NCI-H345 treated with DMSO at 0.1 percent for 48 hours (cell line): ENCODE measurements around the gene GALNTL6.
"Not testable (repeated sequence)": the region's sequence is repeated elsewhere in the genome, so short reads cannot be mapped to it uniquely, and the experiment has no call there.

Experiments used
- DNase-seq: peaks from one replicate; lab custom pipeline; 2025; ENCODE audit not compliant: unreplicated experiment; lab: John Stamatoyannopoulos, UW

The GALNTL6 gene

DNA sequence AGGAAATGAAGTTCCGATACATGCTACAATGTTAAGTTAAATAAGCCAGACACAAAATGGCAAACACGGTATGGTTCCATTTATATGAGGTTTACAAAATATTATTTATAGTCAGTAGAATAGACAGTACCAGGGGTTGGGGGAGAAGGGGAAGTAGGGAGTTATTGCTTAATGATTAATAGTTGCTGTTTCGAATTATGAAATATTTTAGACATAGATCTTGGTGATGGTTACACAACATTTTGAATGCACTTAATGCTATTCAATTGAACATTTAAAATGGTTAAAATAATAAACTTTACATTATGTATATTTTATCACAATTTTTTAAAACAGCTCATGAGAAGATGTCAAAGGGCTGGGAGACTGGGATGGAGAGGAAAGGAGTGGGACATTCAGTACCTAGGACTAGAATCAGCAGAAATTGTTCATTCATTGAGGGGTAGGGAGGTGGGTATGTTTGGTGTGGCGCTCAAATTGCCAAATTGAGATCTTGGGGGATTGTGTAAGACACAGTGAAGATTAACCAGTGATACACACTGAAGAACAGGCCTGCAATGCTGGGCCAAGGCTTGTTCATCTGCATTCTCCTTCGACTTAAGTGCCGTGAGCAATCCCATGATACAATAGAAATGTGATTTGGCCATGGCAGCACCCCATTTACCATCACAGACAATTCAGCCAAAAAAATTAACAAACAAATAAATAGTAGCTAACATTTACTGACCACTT, 1189.8 kb downstream of the GALNTL6 start:
- DNase-seq = no peak

DNA sequence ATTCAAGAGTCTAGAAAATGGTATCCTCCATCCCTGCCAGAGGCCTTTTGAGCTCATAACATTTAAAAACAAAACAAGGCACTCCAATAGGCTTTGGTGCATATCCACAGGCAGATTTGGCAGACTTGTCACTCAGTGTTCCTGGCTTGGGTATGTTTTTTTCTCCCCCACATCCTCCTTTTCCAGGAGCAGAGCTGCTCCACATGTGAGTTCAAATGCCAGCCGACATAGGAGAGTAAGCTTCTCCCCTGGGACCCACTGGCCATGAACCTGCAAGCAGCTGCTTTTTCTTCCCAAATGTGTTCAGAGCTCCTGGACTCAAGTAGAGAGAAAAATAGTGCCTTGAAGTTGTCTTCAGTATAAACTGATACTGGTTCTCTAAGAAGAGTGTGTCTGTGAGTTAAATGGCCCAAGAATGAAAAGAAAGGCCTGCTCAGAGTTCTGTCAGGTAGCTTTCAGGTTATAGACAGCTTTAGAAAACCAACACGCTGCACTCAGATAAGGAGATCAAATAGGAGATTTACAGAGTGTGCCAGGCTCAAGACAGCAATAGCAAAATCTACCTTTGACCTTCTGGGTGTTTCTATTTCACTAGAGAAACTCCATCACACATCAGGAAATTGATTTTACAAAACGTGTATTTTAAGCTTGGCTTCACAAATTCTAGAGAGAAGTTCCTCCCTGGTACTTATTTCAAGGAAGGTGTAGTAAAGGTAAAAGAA, 1192.9 kb downstream of the GALNTL6 start:
- DNase-seq = peak; percentile 40

DNA sequence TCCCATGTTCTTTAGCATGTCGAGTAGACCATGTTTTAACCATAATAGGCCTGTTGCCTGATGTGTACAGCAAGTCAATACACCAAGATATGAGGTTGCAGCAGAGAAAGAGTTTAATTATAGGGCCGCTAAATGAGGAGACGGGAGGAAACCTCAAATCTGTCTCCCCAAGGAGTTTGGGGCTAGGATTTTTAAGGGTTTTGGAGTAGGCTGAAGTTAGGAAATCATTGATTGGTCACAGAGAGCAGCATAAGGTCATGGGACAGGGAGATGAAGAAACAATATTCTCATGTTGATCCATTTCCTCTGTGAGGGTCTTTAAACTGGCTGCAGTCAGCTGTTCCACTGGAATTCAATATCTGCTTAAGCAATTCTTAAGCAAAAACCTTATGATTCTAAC, 1195.2 kb downstream of the GALNTL6 start:
- DNase-seq = no peak

DNA sequence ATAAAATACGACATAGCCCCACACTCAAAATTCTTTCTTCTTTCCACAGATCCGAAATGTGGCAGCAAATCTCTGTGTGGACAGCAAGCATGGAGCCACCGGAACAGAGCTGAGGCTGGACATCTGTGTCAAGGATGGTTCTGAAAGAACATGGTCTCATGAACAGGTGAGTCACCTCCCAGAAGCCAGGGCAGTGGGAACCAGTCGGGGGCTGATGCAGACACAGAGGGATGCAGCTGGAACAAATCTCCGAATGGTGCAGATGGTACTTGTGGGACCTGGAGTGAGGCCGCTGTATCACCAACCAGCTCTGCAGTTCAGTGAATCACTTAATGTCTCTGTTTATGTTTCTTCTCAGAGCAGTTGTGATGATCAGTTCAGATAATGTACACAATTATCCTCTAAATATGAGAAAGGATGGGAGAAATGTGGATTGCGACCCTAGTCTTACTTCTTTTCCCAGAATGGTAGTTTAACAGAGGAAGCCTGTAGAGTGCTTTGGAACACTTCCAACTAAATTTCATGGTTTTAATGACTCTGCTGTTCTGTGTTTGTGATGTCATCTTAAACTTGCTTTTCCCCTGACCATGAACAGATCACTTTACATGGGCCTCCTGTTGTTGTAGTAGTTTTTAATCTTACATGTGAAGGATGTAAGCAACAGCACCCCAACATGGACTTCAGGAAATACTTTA, 1196.1 kb downstream of the GALNTL6 start:
- DNase-seq = no peak

DNA sequence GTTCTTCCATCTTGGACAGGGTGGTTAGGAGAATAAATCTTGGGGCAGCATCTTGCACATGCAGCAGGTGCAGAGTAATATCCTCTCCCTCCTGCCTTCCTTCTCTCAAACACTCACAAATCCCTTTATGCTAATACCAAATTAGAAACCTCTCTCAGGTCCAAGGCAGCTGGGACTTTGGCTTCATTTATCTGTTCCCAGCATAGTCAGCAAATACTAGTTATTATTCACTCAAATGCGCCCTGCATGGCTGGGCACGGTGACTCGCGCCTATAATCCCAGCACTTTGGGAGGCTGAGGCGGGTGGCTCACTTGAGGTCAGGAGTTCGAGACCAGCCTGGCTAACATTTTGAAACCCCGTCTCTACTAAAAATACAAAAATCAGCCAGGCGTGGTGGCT, 1199.4 kb downstream of the GALNTL6 start:
- DNase-seq = no peak

DNA sequence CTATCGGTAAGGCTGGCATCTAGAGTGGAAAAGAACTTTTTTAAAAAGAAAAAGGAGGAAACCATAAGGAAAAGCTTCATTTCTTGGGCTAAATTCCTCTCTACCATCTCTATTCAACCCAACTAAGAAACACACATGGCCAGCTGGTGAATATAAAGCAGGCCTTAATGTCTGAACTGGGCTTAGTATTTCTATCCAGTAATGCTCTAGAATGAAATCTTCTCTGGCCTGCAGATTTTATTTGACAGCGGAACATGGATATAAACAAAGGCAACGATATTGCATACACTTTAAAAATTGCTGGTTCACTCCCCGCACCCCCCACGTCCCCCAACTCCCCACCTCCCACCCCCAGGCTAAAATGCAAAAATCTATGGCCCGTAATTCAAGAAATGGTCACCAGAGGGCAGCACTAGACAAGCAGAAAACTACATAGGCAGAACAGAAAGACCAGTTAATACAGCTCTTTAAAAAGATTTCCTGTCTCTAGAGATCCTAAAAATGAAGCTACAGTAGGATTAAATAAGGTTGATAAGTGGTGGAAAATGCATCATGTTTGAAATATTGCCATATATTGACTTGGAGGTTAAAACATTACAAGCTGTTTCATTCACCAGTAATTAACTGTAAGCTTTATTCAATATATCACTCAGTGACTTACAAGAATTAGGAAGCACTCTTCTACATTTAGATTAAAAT, 1200.2 kb downstream of the GALNTL6 start:
- DNase-seq = no peak

DNA sequence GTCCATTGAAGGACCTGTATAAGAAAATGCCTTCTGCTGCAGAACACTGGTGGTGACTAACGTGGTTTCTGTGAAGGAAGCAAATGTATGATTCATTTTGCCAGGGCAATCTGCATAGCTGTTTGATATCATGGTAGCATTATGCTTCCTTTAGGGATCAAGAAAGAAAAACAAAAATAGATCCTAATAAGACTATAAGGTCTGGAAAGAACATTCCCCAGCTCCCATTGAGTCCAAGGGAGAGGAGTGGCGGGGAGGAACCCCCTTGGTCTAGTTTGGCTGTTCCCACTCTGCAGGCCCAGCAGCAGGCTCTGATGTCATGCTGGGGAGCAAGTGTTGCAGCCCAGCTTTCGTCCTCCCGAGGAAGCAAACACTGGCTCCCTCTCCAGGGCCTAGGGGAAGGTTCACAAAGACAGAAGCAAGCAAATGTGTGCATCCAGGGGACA, 1200.9 kb downstream of the GALNTL6 start:
- DNase-seq = no peak

DNA sequence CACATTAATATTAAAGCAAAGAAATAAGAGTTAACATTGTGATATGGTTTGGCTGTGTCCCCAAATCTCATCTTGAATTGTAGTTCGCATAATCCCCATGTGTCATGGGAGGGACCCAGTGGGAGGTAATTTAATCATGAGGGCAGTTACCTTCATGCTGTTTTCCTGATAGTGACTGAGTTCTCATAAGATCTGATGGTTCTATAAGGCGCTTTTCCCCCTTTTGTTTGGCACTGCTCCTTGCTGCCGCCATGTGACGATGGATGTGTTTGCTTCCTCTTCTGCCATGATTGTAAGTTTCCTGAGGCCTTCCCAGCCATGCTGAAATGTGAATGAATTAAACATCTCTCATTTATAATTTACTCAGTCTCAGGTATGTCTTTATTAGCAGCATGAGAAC, 1201.6 kb downstream of the GALNTL6 start:
- no peak for DNase-seq

DNA sequence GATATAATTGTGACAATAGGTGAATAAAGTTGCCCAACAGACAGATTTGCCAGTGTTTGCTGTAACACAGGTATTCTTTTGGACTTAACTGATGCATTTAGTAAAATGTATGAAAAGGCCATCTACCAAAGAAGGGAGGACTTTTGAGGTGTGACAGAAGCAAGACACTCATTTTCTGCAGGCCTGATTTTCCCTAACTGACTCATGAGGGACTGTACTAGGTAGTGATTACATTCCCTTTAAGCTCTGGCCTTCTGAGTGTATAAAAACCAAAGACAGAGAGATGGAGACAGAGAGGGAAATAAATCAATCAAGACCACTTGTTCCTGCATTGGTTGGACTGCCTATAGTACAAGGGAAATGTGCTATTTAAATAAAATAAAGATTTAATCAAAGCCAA, 1204.6 kb downstream of the GALNTL6 start:
- DNase-seq = no peak

DNA sequence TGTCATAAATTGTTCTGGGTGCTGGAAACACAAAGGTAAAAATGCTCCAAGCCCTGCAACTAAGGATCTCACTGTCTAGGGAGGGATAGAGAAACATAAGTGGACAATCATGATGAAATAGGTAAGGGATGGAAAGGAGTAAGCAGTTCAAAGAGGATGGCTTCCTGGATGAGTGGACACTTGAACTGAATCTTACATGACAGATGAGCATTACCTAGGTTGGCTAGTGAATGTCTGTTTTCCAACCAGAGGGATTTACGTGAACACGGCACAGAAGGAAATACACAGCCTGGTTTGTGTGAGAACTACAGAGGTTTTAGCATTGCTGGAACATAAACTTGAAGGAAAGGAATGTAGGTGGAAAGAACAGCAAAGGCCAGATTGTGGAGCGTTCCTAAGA, 1205.2 kb downstream of the GALNTL6 start:
- DNase-seq = no peak

DNA sequence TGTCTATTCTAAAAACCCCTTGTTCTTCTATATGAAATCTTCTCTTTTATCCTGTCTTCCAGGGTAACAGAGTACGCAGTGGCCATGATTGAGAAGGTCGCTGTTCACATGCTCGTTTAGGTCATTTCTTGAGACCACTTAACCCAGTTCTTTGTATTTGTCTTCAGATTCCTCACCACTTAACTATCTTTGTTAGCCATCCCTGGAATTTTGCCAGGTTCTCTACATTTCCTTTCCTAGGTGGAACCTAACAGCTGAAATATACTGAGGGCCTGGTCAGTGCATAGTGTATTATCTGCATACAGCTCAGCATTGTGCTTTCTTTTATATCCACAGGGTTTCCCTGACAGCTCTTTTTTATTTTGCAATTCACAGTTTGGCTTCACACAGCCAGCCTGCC, 1206.5 kb downstream of the GALNTL6 start:
- DNase-seq = no peak

DNA sequence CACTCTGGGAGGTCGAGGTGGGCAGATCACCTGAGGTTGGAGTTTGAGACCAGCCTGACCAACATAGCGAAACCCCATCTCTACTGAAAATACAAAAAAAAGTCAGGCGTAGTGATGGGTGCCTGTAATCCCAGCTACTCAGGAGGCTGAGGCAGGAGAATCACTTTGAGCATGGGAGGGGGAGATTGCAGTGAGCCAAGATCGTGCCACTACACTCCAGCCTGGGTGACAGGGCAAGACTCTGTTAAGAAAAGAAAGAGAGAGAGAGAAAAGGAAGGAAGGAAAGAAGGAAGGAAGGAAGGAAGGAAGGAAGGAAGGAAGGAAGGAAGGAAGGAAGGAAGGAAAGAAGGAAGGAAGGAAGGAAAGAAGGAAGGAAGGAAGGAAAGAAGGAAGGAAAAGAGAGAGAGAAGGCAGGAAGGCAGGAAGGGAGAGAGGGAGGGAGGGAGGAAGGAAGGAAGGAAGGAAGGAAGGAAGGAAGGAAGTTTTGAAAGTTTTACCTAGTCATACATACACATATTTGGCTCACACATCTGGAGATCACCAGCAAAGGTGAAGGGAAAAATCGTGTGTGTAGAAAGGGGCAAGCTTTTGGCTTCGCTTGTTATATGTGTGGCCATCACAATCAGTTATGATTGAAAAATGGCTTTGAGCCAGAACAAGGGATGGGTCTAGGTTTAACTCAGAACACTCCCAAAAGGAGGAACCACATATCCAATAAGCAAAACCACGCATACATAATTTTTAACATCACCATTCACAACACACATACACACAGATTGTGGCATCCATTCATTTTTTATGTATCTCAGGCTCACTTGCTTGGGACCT, 1208.8 kb downstream of the GALNTL6 start:
- DNase-seq = not testable (repeated sequence)

DNA sequence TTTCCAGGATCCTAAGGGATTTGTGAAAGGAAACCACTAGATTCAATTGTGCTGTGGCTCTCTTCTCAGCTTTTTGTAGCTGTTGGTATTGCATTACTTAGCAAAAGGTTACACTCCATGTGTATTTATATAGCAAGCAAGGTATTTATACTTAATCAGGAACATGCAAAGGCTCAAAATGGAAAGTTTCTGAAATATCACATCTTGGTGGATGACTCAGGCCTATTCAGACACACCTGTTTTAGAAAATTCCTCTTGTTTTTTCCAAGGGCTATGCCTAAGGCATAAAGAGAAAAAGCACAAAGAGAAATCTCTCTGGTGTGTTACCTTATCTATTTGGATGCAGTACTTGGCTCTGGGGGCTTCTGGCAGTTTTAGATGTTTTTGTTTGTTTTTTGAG, 1211.0 kb downstream of the GALNTL6 start:
- DNase-seq = no peak

DNA sequence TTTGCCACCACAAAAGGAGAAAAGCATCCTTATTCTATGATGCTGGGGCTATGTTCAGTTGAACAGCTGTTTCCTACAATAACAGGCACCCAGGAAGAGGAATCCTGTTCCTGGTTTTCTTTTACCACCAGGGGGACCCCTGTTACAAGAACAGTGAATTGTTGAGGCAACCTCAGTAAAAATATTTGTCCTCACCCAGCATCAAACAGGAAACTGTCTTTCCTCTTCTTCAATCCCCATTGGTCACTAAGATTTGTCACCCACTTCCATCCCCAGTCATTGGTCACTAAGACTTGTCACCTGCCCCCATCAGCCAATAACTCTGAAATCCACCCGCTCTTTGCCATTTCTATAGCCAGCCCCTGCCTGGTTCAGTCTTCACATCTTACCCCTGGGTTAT, 1211.9 kb downstream of the GALNTL6 start:
- peak; percentile 28 for DNase-seq

DNA sequence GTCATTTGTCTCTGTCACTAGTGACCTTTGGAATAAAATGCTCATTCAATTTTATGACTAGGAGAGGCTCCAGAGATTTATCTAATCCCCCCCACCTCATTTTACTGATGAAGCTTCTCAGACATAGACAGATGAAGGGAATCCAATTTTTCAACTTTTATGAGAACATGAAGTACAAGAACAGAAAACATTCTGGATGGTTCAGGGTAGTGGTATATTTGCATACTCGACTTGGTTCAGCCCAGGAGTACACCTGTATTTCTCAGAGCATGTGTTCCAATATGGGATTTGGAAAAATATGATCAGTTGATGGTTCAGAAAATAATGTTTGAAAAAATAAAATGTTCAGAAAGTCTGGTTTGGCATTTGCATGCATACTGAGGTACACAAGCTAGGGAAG, 1224.0 kb downstream of the GALNTL6 start:
- DNase-seq = no peak

DNA sequence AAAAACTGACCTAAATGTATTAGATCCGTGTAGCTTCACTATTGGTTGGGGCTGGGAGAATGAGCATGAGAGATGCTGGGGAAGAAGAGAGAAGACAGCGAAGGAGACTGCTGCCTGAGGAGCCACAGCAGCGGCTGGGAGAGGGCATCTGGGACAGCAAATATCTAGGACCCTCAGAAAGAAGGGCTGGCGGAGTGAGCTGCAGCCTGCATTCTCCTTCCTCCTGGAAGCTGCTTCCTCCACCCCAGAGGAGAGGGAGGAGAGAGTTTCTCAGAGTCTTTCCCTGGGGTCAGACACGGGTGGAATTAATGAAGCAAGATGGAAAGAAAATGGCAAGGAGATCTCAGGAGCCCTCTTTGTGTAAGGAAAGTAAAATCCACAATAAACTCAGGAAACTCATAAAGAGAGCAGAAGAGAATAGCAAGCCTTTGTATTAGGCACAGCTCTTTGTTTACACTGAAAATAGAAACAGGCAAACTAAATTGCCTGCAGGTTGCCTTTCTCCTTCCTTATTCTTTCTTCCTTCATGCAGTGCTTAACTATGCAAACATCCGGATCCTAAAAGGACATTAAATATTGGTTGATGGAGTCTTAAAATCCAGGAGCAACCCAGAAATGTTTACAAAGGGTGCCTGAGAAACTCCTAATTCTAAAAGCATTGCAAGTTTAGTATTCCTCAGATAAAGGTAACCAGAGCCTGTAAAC, 1225.1 kb downstream of the GALNTL6 start:
- no peak for DNase-seq

DNA sequence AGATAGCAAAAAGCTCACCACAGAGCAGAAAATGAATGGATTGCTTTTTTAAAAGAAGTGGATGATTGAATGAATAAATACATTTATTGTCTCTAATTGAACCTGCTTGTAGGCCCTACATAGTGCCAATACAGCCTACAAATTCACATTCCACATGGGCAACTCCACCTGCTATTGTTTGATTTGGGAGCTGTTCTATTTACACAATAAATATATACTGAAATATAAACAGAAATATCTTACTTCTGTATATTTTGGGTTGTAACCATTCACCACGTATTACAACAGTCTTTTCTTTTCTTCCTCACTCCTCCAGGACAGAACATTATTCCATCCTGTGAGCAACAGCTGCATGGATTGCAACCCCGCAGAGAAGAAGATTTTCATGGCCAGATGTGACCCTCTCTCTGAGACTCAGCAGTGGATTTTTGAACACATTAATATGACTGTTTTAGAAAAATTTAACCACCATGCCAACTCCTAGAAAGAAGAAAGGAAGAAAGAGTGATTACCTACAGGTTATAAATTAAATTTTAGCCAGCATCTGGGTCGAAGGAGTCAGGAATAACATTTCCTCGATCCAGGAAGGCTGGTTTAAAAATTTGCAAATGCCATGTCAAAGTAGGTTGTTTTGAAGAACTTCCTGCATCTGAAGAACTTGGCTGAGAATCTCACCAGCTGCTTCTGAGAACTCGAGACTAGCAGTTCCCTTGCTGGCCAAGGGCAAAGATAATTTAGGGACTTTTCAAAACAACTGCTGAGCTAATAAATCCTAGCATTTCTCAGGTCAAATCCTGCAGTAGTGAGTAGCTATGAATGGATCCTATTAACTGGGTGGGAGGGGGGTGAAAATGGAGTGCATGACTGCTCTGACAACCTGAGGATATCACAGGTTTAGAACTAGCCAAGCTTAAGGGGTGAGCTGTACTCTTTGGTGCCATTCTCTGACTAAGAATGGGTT, 1226.7 kb downstream of the GALNTL6 start:
- no peak for DNase-seq

DNA sequence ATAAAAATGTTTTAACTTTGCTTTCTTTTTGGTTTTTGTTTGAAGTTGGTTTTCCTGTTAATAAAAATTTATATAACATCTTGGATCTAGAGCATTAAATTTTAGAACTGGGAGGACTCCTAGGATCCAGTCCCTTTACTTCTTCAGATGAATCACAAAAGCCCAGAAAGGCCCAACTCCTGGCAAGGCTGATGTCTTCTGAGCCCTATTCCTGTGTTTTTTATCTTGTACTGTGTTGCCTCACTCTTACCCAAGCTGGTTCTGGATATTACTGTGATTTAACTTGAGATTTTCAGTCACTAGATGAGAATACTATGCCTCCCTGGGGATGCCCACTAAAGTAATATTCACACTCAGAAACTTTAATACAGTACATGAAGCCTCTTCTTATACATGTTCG, 1228.3 kb downstream of the GALNTL6 start:
- no peak for DNase-seq

DNA sequence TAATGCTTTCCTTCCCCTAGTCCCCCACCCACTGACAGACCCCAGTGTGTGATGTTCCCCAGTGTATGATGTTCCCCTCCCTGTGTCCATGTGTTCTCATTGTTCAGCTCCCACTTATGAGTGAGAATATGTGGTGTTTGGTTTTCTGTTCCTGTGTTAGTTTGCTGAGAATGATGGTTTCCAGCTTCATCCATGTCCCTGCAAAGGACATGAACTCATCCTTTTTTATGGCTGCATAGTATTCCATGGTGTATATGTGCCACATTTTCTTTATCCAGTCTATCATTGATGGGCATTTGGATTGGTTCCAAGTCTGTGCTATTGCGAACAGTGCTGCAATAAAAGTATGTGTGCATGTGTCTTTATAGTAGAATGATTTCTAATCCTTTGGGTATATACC, 1228.9 kb downstream of the GALNTL6 start:
- not testable (repeated sequence) for DNase-seq
